ENCODE data around the gene TMEM255B. TPM values are rescaled to one million over a fixed set of nuclear protein-coding genes. Genes with fewer than 3 reads are reported as not detected.

TMEM255B gene
- total RNA-seq, 1 experiment from 2014 or later: 7.7 TPM

DNA sequence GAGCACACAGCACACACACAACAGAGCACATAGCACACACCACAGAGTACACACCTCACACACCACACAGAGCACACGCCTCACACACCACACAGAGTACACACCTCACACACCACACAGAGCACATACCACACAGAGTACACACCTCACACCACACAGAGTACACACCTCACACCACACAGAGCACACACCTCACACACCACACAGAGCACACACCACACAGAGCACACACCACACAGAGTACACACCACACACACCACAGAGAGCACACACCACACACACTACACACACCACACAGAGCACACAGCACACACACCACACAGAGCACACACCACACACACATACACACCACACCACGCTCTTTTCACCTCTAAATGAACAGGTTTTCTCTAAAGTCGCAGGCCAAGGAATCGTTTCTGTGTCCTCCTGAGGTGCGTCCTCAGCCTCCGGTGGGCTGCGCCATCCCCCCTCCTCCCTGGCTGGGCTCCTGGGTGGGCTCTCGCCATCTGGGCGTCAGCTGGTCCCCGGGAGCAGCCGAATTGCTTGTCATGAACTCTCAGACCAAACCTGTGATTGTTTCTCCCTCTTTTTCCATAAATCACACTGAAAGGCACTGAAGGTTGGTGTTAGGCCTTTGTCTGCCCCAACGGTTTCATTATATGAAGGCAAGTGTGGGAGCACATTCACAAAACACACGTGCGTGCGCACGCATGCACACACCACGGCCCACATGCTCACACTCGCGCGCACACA is 37.4 kb downstream of the TMEM255B start:
- H3K4me3 ChIP-seq (replicated peaks in 1 of 2; ENCODE audit: low read depth in 1 of 2, low read length in 2 of 2): no peak overlapping the region
- no peaks in the 10 kb centered on the region for H3K4me1 ChIP-seq (ENCODE audit: control insufficient read depth in 1 of 2, insufficient read depth in 2 of 2, low read length in 2 of 2)
- intact Hi-C loops (cut with micrococcal nuclease): no loop called here
- POLR2A ChIA-PET: no interaction called here
- no peak overlapping the region for H3K4me2 ChIP-seq (ENCODE audit: low read length)
- no TSS peak for BruUV-seq (replicated peaks)
- CTCF ChIA-PET: no interaction called here
- no peaks in the 10 kb centered on the region for H3K79me2 ChIP-seq (ENCODE audit: insufficient read depth, low read length)
- H3K27me3 ChIP-seq (ENCODE audit: insufficient read depth, low read length): no peaks in the 10 kb centered on the region
- no peak overlapping the region for H3K9ac ChIP-seq (ENCODE audit: low read length)
- no peak overlapping the region for H3K27ac ChIP-seq (ENCODE audit: low read depth, low read length)
- TF ChIP-seq EZH2 (IDR thresholded peaks at IDR 0.05) (no peak), SP1 (IDR thresholded peaks at IDR 0.05; ENCODE audit: low read depth) (no peak), POLR2A (IDR thresholded peaks at IDR 0.05; ENCODE audit: borderline replicate concordance, extremely low read depth, insufficient read depth, insufficient read length) (no peak), SRF (IDR thresholded peaks at IDR 0.05; ENCODE audit: low read depth) (no peak), CEBPB (IDR thresholded peaks at IDR 0.05; ENCODE audit: low read depth) (no peak), RAD21 (IDR thresholded peaks at IDR 0.05; ENCODE audit: low read depth) (no peak), SIN3A (IDR thresholded peaks at IDR 0.05; ENCODE audit: low read depth) (no peak), EZH2phosphoT487 (IDR thresholded peaks at IDR 0.05; ENCODE audit: borderline replicate concordance) (no peak), TCF7L2 (IDR thresholded peaks at IDR 0.05; ENCODE audit: borderline replicate concordance, extremely low read depth, insufficient read depth, insufficient read length) (no peak), ELF1 (IDR thresholded peaks at IDR 0.05; ENCODE audit: borderline replicate concordance, low read depth) (no peak), FOSL1 (IDR thresholded peaks at IDR 0.05; ENCODE audit: low read depth) (no peak), EGR1 (IDR thresholded peaks at IDR 0.05; ENCODE audit: low read depth) (no peak), JUND (IDR thresholded peaks at IDR 0.05) (no peak), ZNF274 (IDR thresholded peaks at IDR 0.05; ENCODE audit: low read depth, low read length) (no peak)
- TF ChIP-seq, protein P1, sequence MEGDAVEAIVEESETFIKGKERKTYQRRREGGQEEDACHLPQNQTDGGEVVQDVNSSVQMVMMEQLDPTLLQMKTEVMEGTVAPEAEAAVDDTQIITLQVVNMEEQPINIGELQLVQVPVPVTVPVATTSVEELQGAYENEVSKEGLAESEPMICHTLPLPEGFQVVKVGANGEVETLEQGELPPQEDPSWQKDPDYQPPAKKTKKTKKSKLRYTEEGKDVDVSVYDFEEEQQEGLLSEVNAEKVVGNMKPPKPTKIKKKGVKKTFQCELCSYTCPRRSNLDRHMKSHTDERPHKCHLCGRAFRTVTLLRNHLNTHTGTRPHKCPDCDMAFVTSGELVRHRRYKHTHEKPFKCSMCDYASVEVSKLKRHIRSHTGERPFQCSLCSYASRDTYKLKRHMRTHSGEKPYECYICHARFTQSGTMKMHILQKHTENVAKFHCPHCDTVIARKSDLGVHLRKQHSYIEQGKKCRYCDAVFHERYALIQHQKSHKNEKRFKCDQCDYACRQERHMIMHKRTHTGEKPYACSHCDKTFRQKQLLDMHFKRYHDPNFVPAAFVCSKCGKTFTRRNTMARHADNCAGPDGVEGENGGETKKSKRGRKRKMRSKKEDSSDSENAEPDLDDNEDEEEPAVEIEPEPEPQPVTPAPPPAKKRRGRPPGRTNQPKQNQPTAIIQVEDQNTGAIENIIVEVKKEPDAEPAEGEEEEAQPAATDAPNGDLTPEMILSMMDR (IDR thresholded peaks at IDR 0.05 in 2 of 3, conservative IDR thresholded peaks at IDR 0.05 in 1 of 3; ENCODE audit: borderline replicate concordance in 1 of 3, insufficient read depth in 1 of 3, low read depth in 2 of 3, low read length in 2 of 3): no peak
- TF ChIP-seq, protein P2, sequence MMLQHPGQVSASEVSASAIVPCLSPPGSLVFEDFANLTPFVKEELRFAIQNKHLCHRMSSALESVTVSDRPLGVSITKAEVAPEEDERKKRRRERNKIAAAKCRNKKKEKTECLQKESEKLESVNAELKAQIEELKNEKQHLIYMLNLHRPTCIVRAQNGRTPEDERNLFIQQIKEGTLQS (IDR thresholded peaks at IDR 0.05): no peak
- TF ChIP-seq, protein P3, sequence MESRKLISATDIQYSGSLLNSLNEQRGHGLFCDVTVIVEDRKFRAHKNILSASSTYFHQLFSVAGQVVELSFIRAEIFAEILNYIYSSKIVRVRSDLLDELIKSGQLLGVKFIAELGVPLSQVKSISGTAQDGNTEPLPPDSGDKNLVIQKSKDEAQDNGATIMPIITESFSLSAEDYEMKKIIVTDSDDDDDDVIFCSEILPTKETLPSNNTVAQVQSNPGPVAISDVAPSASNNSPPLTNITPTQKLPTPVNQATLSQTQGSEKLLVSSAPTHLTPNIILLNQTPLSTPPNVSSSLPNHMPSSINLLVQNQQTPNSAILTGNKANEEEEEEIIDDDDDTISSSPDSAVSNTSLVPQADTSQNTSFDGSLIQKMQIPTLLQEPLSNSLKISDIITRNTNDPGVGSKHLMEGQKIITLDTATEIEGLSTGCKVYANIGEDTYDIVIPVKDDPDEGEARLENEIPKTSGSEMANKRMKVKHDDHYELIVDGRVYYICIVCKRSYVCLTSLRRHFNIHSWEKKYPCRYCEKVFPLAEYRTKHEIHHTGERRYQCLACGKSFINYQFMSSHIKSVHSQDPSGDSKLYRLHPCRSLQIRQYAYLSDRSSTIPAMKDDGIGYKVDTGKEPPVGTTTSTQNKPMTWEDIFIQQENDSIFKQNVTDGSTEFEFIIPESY (IDR thresholded peaks at IDR 0.05; ENCODE audit: extremely low read depth, insufficient replicate concordance, low read length): no peak
- no peaks in the 10 kb centered on the region for H4K20me1 ChIP-seq (ENCODE audit: insufficient read depth)
- no peaks in the 10 kb centered on the region for H3K36me3 ChIP-seq (ENCODE audit: control insufficient read depth in 1 of 2, insufficient read depth in 2 of 2, low read length in 2 of 2)
- ATAC-seq: no peak
- DNase-seq (ENCODE audit: low read depth, low spot score): no peak
- RAD21 ChIA-PET (ENCODE audit: low non-redundant PET in 1 of 2, low total read pairs in 2 of 2, uncharacterized antibody in 2 of 2, unreplicated experiment in 2 of 2): no interaction called here
- H3K9me2 ChIP-seq (ENCODE audit: insufficient read depth): no peaks in the 10 kb centered on the region
- no peak overlapping the region for H2AFZ ChIP-seq (ENCODE audit: low read depth, low read length, poor library complexity, severe bottlenecking)
- H3K9me3 ChIP-seq (ENCODE audit: control insufficient read depth in 1 of 2, insufficient read depth in 1 of 2, low read depth in 1 of 2, low read length in 2 of 2): no peaks in the 10 kb centered on the region
